A549 (cell line): Measurements from ENCODE around the gene TULP3. TPM values are rescaled to one million over a fixed set of nuclear protein-coding genes. Genes with fewer than 3 reads are reported as not detected.

Experiments
- ATAC-seq, 2 experiments: fragments of 200-7000 bp in 1 of 2; fragments of >200 bp in 1 of 2; cut with Nextera tagmentation in 1 of 2; cut with Tn5 transposase in 1 of 2; 3 replicates each; pipeline versions ENCODE4 v1.8.0 to v1.9.1; 2018 to 2020; ENCODE audit warnings: mild to moderate bottlenecking in 1 of 2, moderate library complexity in 1 of 2
- CTCF ChIA-PET: fragments of 300-600 bp; sonication (Branson Sonifier 250); formaldehyde crosslinking; extraction: SDS; loops from one replicate; lab custom pipeline; 2021; ENCODE audit warnings: antibody characterized with exemption, inconsistent platforms; lab: Yijun Ruan, JAX
- POLR2A ChIA-PET: fragments of 350-600 bp; formaldehyde crosslinking; extraction: SDS; loops from one replicate; lab custom pipeline; 2021; ENCODE audit warnings: antibody characterized with exemption, inconsistent platforms; lab: Yijun Ruan, JAX
- DNase-seq, 2 experiments: peaks; one replicate each; pipeline versions ENCODE4 v3.0.0 to v3.0.0-alpha.2; 2011 to 2016; ENCODE audit warnings: low read depth in 1 of 2, low spot score in 1 of 2
- FAIRE-seq: peaks from 2 replicates; lab custom pipeline; 2011; peaks lifted over from hg19 to GRCh38; lab: Jason Lieb, UNC
- H3K27ac ChIP-seq, 2 experiments: fragments of >200 bp; sonication (Bioruptor Twin); formaldehyde crosslinking; 3 replicates each; pipeline ENCODE4 v1.5.1; 2016 to 2017
- H3K4me1 ChIP-seq: fragments of >200 bp; sonication (Bioruptor Twin); formaldehyde crosslinking; 3 replicates; pipeline ENCODE4 v1.6.1; 2016
- H3K4me2 ChIP-seq: fragments of >200 bp; sonication (Bioruptor Twin); formaldehyde crosslinking; 3 replicates; pipeline ENCODE4 v1.6.1; 2016
- H3K4me3 ChIP-seq: fragments of >200 bp; sonication (Bioruptor Twin); formaldehyde crosslinking; 3 replicates; pipeline ENCODE4 v1.5.1; 2016
- H3K9me3 ChIP-seq: fragments of >200 bp; sonication (Bioruptor Twin); formaldehyde crosslinking; 3 replicates; pipeline ENCODE4 v1.6.1; 2016
- CBX2 ChIP-seq: fragments of 200-600 bp; sonication (generic); IDR thresholded peaks from 2 replicates; pipeline ENCODE4 v1.6.1; 2016; ENCODE audit warnings: low read depth, mild to moderate bottlenecking, borderline replicate concordance
- CEBPB ChIP-seq, 2 experiments: fragments of >200 bp in 1 of 2; sonication (Bioruptor Twin) in 1 of 2; formaldehyde crosslinking in 1 of 2; IDR thresholded peaks; 2 replicates each; pipeline ENCODE4 v1.6.1; 2012 to 2016
- ESRRA ChIP-seq: fragments of 150-350 bp; IDR thresholded peaks from 2 replicates; pipeline ENCODE4 v1.6.1; 2014; ENCODE audit warnings: mild to moderate bottlenecking, low read length, borderline replicate concordance
- FOSB ChIP-seq: fragments of 250-450 bp; sonication (Bioruptor Pico); IDR thresholded peaks from 2 replicates; pipeline ENCODE4 v1.5.0; 2020; ENCODE audit warnings: mild to moderate bottlenecking, moderate library complexity
- FOSL2 ChIP-seq, 2 experiments: fragments of 450-650 bp in 1 of 2; fragments of >200 bp in 1 of 2; sonication (Bioruptor Twin) in 1 of 2; formaldehyde crosslinking; IDR thresholded peaks; 2 replicates each; pipeline versions ENCODE4 v1.5.0 to v1.6.1; 2016 to 2020; ENCODE audit warnings: mild to moderate bottlenecking in 1 of 2, moderate library complexity in 1 of 2
- HEYL ChIP-seq: fragments of 250-450 bp; sonication (Bioruptor Pico); IDR thresholded peaks from 2 replicates; pipeline ENCODE4 v1.8.0; 2021; ENCODE audit warnings: mild to moderate bottlenecking, moderate library complexity
- JUN ChIP-seq, 2 experiments: fragments of >200 bp; sonication (Bioruptor Twin); formaldehyde crosslinking; IDR thresholded peaks; 2 replicates in 1 of 2; 3 replicates in 1 of 2; pipeline ENCODE4 v1.6.1; 2016 to 2017
- NR3C1 ChIP-seq: fragments of >200 bp; sonication (Bioruptor Twin); formaldehyde crosslinking; IDR thresholded peaks from 3 replicates; pipeline ENCODE4 v1.6.1; 2017
- PHF8 ChIP-seq: fragments of 200-600 bp; sonication (generic); IDR thresholded peaks from 2 replicates; pipeline ENCODE4 v1.6.1; 2016; ENCODE audit warnings: low read depth, mild to moderate bottlenecking, antibody characterized with exemption, moderate library complexity, borderline replicate concordance
- POLR2AphosphoS2 ChIP-seq: conservative IDR thresholded peaks from 2 replicates; pipeline ENCODE4 v1.6.1; 2012; ENCODE audit warnings: low read length, improper control_type of control experiment, inconsistent platforms
- RNF2 ChIP-seq: fragments of 200-600 bp; sonication (generic); IDR thresholded peaks from 2 replicates; pipeline ENCODE4 v1.6.1; 2016; ENCODE audit warnings: low read depth, mild to moderate bottlenecking, antibody characterized with exemption, moderate library complexity, borderline replicate concordance
- SMC3 ChIP-seq: fragments of >200 bp; sonication (Bioruptor Twin); formaldehyde crosslinking; IDR thresholded peaks from 3 replicates; pipeline ENCODE4 v1.6.1; 2018; ENCODE audit warnings: inconsistent platforms
- SREBF2 ChIP-seq: fragments of 450-650 bp; IDR thresholded peaks from 2 replicates; pipeline ENCODE4 v1.6.1; 2014; ENCODE audit warnings: mild to moderate bottlenecking, moderate library complexity
- TFCP2L1 ChIP-seq: fragments of 250-450 bp; sonication (Bioruptor Pico); IDR thresholded peaks from 2 replicates; pipeline ENCODE4 v1.5.0; 2021; ENCODE audit warnings: mild to moderate bottlenecking
- TP53 ChIP-seq: fragments of 250-450 bp; sonication (Bioruptor Pico); IDR thresholded peaks from 2 replicates; pipeline ENCODE4 v1.5.0; 2021; ENCODE audit warnings: mild to moderate bottlenecking, moderate library complexity
- USF2 ChIP-seq: fragments of 450-650 bp; IDR thresholded peaks from 2 replicates; pipeline ENCODE4 v1.6.1; 2014; ENCODE audit warnings: antibody characterized with exemption
- ZNF302 ChIP-seq: fragments of 250-450 bp; sonication (Bioruptor Pico); IDR thresholded peaks from 2 replicates; pipeline ENCODE4 v1.9.0; 2021; ENCODE audit warnings: inconsistent platforms, mild to moderate bottlenecking, moderate library complexity
- WGBS: methylation state at CpG from one replicate; pipeline ENCODE4 v1.1.6; 2017; ENCODE audit errors: missing lambda C conversion rate; 5-methylcytosine and 5-hydroxymethylcytosine counted together
- polyA plus RNA-seq, 4 experiments: library from polyadenylated mRNA; depleted of rRNA in 3 of 4; stranded (reverse); fragments of >200 nt; fragmentation: RNase III in 1 of 4; extraction: RNeasy Plus Mini Kit Qiagen cat#74134 plus additional on column Dnase treatment in 1 of 4; gene quantifications; 2 replicates in 3 of 4; 3 replicates in 1 of 4; pipeline ENCODE4 v1.2.3, GENCODE V29; 2011 to 2017
- TF ChIP-seq, protein P1 (sequence below): IDR thresholded peaks from 2 replicates; pipeline ENCODE4 v1.6.1; 2012
- TF ChIP-seq, protein P2 (sequence below): fragments of >200 bp; sonication (Bioruptor Twin); formaldehyde crosslinking; IDR thresholded peaks from 2 replicates; pipeline ENCODE4 v1.6.1; 2016
- TF ChIP-seq, protein P3 (sequence below): fragments of >200 bp; sonication (Bioruptor Twin); formaldehyde crosslinking; IDR thresholded peaks from 3 replicates; pipeline ENCODE4 v1.5.1; 2016

The TULP3 gene
- polyA plus RNA-seq, 2 of the 4 experiments (the other 2 are of a cell fraction) = 19.6 to 32.9 TPM

DNA sequence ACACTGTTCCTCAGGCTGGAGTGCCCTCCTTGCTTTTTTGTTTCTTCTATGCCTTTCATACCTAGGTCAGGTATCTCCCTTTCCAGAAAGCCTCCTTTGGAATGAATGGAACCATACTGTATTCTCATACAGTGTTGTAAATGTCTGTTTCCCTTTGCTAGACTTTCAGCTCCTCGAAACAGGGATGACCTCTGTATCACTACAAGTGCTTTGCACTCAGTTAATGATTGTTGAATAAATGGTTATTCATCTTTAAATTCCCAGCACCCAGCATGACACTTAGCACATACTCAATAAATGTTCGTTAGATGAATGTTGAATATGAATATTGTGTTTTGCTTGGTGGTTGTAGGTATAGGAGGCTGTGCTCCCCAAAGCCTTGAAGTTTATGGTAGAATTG is 5.9 kb upstream of the TULP3 start (continued):
- TF ChIP-seq ESRRA = no peak
- TF ChIP-seq JUN (IDR thresholded peaks at IDR 0.05) = no peak
- TF ChIP-seq, protein P1, sequence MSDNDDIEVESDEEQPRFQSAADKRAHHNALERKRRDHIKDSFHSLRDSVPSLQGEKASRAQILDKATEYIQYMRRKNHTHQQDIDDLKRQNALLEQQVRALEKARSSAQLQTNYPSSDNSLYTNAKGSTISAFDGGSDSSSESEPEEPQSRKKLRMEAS = no peak
- no peak for TF ChIP-seq POLR2AphosphoS2
- TF ChIP-seq, all 56 proteins: peak for 0

DNA sequence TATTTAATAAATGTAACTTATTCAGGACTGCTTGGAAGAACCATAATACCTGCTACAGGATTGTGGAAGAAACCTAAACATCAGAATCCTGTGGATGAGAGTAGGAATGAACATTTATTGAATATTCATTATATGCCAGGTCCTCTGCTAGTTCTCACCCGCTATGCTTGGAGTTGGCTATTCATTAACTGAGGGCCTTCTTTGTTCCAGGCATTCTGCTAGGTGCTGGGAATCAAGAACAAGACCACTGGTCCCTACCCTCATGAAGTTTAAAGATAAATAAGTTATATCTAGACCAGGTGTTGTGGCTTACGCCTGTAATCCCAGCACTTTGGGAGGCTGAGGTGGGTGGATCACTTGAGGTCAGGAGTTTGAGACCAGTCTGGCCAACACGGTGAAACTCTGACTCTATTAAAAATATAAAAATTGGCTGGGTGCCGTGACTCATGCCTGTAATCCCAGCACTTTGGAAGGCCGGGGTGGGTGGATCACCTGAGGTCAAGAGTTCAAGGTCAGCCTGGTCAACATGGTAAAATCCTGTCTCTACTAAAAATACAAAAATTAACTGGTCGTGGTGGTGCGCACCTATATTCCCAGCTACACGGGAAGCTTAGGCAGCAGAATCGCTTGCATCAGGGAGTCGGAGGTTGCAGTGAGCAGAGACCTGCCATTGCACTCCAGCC is 3.8 kb upstream of the TULP3 start:
- ATAC-seq (no peak), FAIRE-seq (no peak), DNase-seq (no peak)
- CTCF ChIA-PET = interaction anchor here (0.7 to 6.8 kb wide), 10 partner anchors 8 to 147 kb away, joined by 3 to 70 read pairs (median 4); no protein-coding TSS in a partner anchor
- Histone ChIP-seq H3K4me2 (no peak overlapping the region), H3K4me3 (no peak overlapping the region), H3K27ac (no peak overlapping the region), H3K4me1 (peaks cover 22% of the 10 kb centered on the region), H3K9me3 (no peaks in the 10 kb centered on the region)
- TF ChIP-seq TP53 (no peak), FOSB (CRISPR knock-in tag) (no peak)
- TF ChIP-seq, protein P2, sequence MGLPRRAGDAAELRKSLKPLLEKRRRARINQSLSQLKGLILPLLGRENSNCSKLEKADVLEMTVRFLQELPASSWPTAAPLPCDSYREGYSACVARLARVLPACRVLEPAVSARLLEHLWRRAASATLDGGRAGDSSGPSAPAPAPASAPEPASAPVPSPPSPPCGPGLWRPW = no peak
- 85% methylated on average over 10 of the region's 10 CpGs for WGBS
- POLR2A ChIA-PET = interaction anchor here (1.5 kb wide), 1 partner anchor 10 kb away, joined by 6 read pairs; the partner anchor contains the start of genes FOXM1 and RHNO1

GRCh38 chr12:2890001-2890387 is 697 bp upstream of the TULP3 start:
- DNase-seq (no peak), FAIRE-seq (no peak), ATAC-seq (no peak)
- no peak for TF ChIP-seq USF2
- no peak for TF ChIP-seq FOSL2 (IDR thresholded peaks at IDR 0.05)
- TF ChIP-seq FOSL2 (CRISPR knock-in tag; IDR thresholded peaks at IDR 0.05) = peak; percentile 17; the same call in 1 of the 2 replicates
- H3K4me1 ChIP-seq = peaks cover 25% of the 10 kb centered on the region
- POLR2A ChIA-PET = interaction anchor here (1.0 to 2.2 kb wide), 5 partner anchors 13 to 152 kb away, joined by 3 to 14 read pairs (median 3); partner anchors contain the start of genes FOXM1, RHNO1 and TEAD4
- CTCF ChIA-PET = interaction anchor here (1.4 to 3.8 kb wide), 3 partner anchors 9 to 55 kb away, joined by 4 to 16 read pairs (median 6); no protein-coding TSS in a partner anchor
- 77% methylated on average over 10 of the region's 10 CpGs for WGBS
- peak overlapping the region; percentile 88 for H3K4me2 ChIP-seq
- peak overlapping the region; percentile 86 for H3K4me3 ChIP-seq
- H3K9me3 ChIP-seq = no peaks in the 10 kb centered on the region
- H3K27ac ChIP-seq = peak overlapping the region; percentile 87 to 89

GRCh38 chr12:2891240-2892053 is 756 bp downstream of the TULP3 start:
- CTCF ChIA-PET = interaction anchor here (1.3 to 3.8 kb wide), 4 partner anchors 38 to 143 kb away, joined by 4 to 16 read pairs (median 4); no protein-coding TSS in a partner anchor
- TF ChIP-seq SREBF2 = no peak
- no peak for TF ChIP-seq HEYL (CRISPR knock-in tag)
- TF ChIP-seq, protein P3, sequence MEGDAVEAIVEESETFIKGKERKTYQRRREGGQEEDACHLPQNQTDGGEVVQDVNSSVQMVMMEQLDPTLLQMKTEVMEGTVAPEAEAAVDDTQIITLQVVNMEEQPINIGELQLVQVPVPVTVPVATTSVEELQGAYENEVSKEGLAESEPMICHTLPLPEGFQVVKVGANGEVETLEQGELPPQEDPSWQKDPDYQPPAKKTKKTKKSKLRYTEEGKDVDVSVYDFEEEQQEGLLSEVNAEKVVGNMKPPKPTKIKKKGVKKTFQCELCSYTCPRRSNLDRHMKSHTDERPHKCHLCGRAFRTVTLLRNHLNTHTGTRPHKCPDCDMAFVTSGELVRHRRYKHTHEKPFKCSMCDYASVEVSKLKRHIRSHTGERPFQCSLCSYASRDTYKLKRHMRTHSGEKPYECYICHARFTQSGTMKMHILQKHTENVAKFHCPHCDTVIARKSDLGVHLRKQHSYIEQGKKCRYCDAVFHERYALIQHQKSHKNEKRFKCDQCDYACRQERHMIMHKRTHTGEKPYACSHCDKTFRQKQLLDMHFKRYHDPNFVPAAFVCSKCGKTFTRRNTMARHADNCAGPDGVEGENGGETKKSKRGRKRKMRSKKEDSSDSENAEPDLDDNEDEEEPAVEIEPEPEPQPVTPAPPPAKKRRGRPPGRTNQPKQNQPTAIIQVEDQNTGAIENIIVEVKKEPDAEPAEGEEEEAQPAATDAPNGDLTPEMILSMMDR = no peak
- no peak for TF ChIP-seq FOSB (CRISPR knock-in tag)
- TF ChIP-seq TFCP2L1 = no peak
- TF ChIP-seq CEBPB (IDR thresholded peaks at IDR 0.05) = no peak
- no peak for TF ChIP-seq SMC3
- TF ChIP-seq ZNF302 = no peak
- no peak for TF ChIP-seq CBX2
- TF ChIP-seq NR3C1 = no peak
- no peak; the same call in 1 of the 2 replicates for TF ChIP-seq PHF8
- TF ChIP-seq RNF2 = no peak
- no peak for TF ChIP-seq POLR2AphosphoS2
- TF ChIP-seq, all 56 proteins: peak for 0
- H3K4me2 ChIP-seq = peak overlapping the region; percentile 80
- FAIRE-seq = no peak
- WGBS = 31% methylated on average over 31 of the region's 42 CpGs
- H3K4me3 ChIP-seq = peak overlapping the region; percentile 86
- H3K27ac ChIP-seq = peak overlapping the region; percentile 87 to 89
- POLR2A ChIA-PET = interaction anchor here (0.6 to 2.2 kb wide), 3 partner anchors 14 to 143 kb away, joined by 3 to 14 read pairs (median 5); partner anchors contain the start of genes FOXM1 and RHNO1
- peaks cover 28% of the 10 kb centered on the region for H3K4me1 ChIP-seq
- DNase-seq = peak; percentile 38 to 64
- peak; percentile 72 for ATAC-seq
- H3K9me3 ChIP-seq = no peaks in the 10 kb centered on the region
